GM12801 (cell line): ENCODE measurements around the gene NUP188.

Experiments used
- TF ChIP-seq, protein P1 (sequence below): IDR thresholded peaks from one replicate; pipeline ENCODE4 v1.5.1; 2011; ENCODE audit warnings: control low read depth; ENCODE audit not compliant: insufficient read length; ENCODE audit errors: extremely low read depth

Gene NUP188

DNA sequence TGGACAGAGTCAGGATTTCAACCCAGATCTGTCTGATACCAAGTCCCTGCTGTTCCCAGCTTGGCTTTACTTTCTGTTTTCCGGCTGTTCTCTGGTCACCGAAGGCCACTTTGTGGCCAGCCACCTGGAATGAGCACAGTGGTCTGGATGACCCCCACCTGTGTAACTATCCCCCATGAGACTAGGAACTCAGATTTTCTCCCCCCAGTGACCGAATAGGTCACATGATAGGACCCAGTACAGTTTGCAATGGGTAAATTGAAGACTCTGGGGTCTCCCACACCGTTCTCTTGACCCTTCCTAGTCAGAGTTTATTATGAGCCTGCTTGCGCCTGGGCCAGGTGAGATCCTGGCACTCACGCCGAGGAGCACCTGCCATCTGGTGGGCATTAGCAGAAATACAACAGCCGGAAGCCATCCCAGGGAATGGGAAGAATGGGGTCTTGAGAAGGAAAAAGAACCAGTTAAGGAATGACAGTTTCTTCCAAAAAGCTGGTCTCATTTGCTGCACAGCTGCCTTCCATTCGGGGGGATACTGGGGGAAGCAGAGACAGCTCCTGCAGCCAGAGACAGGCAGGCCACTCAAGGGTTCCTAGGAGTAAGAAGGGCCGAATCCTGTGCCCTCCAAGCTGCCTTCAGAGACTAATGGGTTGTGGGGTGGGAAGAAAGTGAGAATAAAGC is 19.6 kb upstream of the NUP188 start:
- TF ChIP-seq, protein P1, sequence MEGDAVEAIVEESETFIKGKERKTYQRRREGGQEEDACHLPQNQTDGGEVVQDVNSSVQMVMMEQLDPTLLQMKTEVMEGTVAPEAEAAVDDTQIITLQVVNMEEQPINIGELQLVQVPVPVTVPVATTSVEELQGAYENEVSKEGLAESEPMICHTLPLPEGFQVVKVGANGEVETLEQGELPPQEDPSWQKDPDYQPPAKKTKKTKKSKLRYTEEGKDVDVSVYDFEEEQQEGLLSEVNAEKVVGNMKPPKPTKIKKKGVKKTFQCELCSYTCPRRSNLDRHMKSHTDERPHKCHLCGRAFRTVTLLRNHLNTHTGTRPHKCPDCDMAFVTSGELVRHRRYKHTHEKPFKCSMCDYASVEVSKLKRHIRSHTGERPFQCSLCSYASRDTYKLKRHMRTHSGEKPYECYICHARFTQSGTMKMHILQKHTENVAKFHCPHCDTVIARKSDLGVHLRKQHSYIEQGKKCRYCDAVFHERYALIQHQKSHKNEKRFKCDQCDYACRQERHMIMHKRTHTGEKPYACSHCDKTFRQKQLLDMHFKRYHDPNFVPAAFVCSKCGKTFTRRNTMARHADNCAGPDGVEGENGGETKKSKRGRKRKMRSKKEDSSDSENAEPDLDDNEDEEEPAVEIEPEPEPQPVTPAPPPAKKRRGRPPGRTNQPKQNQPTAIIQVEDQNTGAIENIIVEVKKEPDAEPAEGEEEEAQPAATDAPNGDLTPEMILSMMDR, result no peak

DNA sequence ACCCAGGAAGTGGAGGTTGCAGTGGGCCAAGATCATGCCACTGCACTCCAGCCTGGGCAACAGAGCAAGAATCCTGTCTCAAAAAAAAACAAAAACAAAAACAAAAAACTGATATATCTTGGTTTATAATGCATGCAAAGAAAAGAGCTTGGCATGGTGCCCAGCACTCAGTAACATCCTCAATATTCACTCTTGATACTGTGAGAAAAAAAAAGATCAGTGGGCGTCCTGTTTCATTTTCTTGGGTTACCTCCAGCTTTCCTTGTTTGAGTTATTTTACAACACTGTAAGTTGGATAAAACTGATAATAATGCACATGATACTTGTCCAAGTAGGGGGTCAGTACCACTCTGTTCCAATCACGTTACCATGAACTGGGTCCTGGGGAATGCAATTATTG is 18.9 kb upstream of the NUP188 start:
- TF ChIP-seq, protein P1, result no peak

DNA sequence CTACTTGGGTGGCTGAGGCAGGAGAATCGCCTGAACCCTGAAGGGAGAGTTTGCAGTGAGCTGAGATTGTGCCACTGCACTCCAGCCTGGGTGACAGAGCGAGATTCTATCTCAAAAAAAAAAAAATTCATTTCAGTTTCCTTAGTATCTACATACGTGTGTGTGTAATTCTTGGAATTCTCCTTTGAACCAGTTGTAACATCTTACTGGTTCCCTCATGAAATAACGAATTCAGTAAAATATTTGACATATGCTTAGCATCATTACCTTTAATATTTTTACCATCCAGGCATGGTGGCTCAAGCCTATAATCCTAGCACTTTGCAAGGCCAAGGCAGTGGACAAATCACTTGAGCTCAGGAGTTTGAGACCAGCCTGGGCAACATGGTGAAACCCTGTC is 17.9 kb upstream of the NUP188 start:
- TF ChIP-seq, protein P1, result no peak

DNA sequence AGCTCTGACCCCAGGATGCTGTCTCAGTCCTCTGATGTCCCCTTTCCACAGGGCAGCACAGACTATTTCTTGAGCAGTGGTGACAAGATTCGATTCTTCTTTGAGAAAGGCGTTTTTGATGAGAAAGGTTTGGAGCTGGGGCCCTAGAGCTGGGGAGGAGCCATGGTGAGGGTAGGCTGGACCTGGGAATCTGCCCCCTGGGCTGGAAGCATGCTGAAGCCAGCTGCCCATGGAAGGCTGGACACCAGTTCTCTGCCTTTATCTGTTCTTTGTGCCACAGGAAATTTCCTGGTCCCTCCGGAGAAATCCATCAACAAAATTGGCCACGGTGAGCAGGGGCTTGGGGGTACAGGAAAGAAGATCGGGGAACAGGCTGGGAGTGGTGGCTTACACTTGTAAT is 13.8 kb upstream of the NUP188 start:
- TF ChIP-seq, protein P1, result no peak

DNA sequence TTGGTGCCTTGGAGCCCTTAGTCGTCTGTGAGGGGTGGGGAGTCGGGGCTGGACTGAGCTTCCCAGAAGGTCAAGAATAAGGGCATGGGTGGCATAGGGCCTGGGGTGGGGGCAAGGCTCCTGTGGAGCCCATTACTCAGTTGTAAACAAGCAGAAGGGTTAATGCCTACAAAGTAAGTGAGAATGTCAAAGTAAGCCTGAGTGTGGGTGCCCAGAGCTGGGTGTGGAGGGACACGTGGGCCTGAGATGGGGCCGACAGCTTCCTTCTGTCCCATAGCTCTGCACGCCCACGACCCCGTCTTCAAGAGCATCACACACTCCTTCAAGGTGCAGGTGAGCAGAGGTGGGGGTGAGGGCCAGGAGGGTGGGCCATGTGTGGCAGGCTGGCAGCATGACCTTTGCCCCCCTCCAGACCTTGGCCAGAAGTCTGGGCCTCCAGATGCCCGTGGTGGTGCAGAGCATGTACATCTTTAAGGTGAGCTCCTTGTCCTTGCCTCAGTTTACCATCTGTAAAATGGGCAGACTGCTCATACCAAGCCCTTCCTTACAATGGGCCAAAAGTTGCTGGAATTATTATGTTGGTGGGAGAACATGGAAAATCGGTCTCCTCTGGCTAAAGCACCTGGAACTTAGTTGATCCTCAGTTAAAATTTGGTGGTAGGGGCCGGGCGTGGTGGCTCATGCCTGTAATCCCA is 11.2 kb upstream of the NUP188 start:
- TF ChIP-seq, protein P1, result no peak

DNA sequence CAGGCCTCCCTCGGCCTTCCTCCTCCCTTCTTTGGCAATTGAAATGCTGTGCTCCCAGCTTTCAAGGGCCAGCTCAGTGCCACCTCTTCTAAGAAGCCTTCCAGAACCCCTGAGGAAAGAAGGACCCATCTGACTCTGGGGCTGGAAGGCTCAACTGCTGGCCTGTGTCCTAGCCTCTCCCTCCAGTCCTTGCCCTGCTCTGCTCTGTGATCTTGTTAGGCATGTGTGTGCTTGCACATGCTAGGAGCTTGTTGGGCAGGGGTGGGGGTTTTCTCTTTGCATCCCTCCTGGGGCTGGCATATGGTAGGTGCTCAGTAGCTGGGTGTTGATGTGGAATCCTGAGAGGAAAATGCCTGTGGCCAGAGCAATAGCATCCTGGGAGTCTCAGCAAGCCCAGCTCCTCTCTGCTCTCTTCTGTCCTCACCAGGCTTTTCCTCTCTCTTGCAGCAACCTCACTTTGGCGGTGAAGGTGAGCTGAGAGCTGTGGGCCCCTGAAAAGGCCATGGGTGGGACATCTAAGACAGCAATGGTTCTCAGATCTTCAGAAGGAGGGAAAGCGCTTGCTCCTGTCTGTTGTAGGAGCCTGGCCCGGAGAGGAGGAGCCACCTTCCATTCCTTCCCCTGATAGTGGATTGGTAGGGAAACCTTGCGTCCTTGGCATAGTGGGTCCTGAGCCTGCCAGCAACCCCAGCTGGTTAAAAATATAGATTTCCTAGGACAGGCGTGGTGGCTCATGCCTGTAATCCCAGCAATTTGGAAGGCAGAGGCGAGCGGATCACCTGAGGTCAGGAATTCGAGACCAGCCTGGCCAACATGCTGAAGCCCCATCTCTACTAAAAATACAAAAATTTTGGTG is 10.0 kb upstream of the NUP188 start:
- TF ChIP-seq, protein P1, result no peak

DNA sequence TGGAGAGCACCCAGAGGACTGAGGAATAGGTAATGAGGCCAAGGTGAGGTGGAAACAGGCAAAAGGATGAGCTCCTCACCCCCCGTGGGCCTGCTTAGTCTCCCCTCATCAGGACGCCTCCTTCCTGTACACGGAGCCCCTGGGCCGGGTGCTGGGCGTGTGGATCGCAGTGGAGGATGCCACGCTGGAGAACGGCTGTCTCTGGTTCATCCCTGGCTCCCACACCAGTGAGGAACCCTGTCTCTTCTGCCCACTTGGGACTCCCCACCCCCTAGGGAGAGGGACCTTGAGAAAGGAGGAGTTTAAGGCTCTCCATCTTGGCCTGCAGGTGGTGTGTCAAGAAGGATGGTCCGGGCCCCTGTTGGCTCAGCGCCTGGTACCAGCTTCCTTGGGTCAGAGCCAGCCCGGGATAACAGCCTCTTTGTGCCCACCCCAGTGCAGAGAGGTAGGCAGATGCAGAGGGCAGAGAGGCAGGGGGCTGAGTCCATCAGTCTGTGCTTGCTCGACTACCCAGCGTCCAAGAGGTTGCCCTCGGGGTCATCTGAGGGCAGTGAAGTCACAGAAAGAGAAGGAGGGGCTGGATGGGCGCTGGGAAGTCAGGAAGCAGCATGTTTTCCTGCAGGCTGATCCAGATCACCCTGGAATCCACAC is 7.1 kb upstream of the NUP188 start:
- TF ChIP-seq, protein P1, result no peak
